Measurements from ENCODE around the gene BCL2L13.
"Not testable (repeated sequence)": the region's sequence is repeated elsewhere in the genome, so short reads cannot be mapped to it uniquely, and the experiment has no call there.

Gene BCL2L13

DNA sequence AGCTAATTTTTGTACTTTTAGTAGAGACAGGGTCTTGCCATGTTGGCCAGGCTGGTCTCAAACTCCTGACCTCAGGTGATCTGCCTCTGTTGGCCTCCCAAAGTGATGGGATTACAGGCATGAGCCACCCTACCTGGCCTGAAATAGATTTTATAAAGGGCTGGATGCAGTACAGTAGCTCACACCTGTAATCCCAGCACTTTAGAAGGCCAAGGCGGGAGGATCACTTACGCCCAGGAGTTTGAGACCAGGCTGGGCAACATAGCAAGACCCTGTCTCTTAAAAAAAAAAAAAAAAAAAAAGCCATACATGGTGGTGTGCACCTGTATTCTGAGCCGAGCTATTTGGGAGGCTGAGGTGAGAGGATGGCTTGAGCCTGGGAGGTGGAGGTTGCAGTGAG lies 59.7 kb downstream of the BCL2L13 start:
- not testable (repeated sequence) for DNase-seq

DNA sequence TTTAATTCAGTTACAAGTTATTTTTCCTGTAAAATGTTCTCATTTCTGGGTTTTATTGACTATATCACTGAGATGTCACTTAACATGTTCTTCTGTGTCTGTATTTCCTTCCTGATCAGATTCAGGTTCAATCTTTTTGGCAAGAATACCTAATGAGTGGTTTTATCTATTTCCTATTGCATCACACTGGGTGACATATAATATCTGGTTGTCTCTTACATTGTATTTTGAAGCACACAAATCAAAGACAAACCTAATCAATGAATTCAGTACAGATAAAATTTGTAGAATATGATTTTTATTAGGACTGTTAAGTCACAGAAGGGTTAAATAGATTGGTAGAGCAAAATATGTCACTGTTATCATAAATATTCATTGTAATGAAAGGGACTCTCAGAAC lies 60.4 kb downstream of the BCL2L13 start:
- no peak for DNase-seq

DNA sequence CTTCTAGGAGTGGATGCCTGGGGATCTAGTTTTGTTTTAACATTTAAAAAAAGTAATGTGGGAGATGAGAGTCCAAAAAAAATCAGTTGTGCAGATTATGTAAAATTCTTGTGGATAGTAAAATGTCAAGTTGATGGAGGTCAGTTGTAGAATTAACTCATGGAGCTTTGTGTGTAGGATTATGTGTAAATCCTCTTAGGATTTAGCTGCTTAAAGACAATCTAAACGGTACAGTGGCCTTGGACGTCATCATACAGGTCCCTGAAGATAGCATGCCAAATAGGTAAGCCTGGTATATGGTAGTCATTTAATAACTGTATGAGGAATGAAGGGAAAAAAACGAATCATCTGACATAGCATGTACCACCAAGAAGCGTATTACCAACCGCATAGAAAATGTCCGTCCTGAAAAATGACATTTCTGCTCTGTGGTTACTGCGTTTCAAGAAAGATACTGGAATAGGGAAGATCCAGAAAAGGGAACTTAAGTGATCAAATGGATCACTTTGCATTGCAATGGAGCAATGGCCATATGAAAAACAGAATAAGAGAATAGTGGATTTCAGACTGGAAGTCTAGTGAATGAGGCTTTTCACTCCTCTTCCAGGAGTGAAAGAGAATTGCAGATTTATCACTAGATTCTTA lies 61.3 kb downstream of the BCL2L13 start:
- no peak for DNase-seq

DNA sequence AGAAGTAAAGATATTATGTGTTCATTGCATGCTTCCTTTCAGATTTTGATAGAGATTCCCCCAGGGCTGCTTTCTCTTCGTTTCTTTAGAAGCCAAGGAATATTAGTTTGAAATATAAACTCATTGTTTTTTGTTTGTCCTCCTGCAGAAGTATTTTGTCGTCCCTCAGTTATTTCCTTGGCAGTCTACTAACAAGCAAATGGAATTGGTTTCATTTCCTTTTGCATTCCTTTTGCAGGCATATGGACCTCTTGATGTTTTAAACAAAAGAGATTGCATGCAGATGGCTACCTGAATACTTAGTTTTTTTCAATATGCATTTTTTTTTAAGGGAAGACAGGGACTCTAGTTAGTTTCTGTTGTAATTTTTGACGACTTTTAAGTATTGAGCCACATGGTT lies 62.2 kb downstream of the BCL2L13 start:
- no peak for DNase-seq

DNA sequence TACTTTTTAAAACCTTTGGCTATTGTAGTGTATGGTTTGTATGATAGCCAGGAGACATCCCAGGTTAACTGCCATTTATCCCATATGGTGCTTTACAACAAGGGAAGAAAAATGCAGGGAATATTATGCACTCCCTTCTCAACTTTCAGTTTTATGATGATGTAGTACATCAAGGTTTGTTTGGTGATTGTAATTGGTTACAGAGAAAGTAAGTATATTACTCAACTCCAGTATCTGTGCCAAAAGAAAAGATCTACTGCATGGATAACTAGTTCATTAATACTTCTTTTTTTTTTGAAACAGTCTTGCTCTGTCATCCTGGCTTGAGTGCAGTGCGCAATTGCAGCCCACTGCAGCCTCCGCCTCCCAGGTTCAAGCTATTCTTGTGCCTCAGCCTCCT lies 65.3 kb downstream of the BCL2L13 start:
- no peak for DNase-seq

DNA sequence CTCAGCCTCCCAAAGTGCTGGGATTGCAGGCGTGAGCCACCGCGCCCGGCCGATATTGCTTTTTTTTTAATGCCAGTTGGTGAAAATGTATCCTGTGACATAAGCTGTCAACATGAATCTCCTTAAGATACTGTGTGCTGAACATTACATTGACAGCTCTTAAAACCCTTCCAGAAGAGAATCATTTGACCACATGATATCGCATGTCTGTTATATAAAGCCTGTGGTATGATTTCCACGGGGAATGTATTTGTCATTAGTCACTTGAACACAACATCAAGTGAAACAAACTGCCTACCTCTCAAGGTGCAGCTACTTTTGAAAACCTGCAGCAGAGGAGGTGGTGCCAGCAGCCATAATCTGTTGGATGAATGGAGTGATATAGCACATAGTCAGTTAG lies 67.0 kb downstream of the BCL2L13 start:
- no peak for DNase-seq

DNA sequence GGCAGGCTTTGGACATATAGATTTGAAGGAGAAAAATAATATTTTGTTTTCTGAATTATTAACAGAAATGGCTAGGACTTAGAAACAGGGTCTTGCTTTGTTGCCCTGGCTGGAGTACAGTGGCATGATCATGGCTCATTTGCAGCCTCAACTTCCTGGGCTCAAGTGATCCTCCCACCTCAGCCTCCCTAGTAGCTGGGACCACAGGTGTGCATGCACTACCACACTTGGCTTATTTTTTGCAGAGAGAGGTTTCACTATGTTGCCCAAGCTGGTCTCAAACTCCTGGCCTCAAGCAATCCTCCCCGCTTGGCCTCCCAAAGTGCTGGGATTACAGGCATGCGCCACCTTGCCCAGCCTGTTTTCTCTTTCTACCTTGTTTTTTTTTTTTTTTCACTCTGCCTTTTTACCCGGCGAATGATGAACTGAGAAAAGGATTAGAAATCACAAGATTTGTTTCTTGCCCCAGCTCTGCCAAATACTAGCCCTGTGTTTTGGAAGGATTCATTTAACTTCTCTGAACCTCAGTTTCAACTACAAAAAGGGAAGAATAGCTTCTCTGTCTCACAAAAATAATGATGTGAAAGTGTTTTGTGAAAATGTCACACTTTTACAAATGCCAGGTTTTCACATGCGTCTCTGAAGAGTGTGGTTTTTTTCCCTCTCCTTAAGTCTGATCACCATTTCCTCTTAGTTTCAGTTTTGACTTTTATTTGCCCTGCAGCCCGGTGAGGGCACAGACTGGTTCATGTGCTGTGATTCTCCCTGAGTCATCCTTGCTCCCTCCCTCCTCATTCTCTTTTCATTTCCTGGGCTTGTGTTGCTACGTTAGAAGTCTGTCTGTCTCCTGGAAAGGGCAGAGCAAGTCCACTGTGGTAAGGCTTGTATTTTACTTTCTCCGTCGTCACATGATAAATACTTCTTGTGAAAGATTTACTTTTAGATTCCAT lies 67.7 kb downstream of the BCL2L13 start:
- DNase-seq = no peak

DNA sequence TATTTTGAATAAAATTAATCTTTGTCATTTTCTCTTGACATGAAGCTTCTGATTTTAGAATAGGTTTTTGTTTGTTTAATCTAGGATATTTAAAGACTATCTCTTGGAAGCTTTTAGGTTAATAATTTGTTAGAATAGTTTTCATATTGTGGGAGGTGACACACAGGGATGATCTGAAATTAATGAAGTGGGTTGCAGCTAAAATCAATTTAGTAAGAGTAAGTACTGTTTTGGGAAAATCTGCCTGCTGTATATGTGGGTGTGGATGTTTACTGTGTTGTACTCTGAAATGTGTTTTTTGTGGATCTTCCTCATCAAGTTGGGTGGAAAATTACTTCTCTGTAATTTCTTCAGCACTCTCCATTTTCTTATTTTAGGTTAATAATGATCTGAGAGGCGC lies 68.4 kb downstream of the BCL2L13 start:
- no peak for DNase-seq

DNA sequence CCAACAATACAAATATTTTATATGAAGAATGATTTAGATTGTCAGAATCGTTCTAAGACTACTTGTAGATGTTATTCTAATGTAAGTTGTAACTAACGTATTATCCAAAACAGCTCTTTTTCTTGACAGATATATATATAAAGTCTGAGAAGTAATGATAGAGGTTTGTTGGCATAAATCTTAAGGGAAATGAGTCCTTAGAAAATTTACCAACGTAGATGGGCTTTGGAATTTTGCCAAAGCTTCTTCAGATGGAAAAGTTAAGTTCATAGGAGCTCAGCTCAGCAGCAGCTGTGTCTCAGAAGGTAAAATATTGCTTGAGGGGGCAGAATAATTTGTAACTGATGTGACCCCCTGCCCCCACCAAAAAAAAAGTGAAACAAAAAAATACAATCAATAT lies 69.0 kb downstream of the BCL2L13 start:
- DNase-seq = no peak

DNA sequence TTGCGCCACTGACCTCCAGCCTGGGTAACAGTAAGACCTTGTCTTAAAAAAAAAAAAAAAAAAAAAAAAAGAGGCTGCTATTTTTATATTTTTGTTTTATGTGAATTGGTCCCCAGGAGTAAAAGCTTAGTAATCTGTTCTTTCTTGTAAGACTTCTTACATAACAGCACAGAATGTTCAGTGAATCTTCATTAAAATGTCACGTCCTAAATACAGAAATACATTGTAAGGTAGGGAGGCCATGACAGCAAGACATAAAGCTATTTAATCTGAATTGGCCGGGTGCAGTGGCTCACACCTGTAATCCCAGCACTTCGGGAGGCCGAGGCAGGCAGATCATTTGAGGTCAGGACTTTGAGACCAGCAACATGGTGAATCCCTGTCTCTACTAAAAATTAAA lies 71.5 kb downstream of the BCL2L13 start:
- no peak for DNase-seq

DNA sequence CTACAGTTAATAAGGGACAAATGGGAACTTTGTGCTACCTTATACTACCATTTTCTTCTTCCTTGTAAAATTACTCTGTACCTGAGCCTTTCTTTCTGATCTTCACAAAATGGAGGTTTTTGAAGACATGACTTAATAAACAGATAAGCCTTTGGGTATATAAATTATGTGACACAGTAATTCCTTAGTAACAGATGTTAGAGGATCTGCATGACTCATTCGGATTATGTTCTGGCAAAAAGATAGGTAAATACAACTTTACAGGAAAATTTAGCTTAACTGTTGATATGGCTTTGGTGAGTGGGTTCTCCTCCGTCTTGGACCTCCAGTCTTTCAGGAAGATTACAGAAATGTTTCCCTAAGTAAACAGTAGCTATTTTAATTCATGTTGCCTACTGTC lies 73.9 kb downstream of the BCL2L13 start:
- no peak for DNase-seq

DNA sequence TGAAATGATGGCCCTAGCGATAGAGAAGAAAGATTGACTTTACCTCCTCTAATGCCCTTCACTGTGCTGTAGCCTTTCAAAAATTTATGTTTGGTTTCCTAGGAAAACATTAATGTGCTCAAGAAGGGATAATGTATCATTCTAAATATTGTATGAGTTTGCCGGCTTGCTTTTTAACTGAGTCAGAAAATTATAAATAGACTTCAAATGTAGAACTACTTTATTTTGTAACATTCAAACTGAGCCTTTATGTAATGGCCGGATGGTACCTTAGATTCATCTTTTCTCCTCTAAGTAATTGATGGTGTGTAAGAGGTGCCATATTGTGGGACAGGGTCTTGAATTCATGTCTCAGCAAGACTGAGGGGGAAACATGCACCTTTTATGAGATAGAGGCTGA lies 78.0 kb downstream of the BCL2L13 start:
- DNase-seq = no peak

DNA sequence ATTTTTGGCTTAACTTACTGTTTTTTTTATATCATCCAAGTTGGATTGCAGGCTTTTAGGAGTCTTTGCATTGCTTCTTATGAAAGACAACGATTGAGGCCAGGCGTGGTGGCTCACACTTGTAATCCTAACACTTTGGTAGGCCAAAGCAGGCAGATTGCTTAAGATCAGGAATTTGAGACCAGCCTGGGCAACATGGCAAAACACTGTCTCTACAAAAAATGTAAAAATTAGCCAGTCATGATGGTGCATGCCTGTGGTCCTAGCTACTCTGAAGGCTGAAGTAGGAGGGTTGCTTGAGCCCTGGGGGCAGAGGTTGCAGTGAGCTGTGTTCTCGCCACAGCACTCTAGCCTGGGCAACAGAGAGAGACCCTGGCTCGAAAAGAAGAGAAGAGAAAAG lies 79.2 kb downstream of the BCL2L13 start:
- no peak for DNase-seq

DNA sequence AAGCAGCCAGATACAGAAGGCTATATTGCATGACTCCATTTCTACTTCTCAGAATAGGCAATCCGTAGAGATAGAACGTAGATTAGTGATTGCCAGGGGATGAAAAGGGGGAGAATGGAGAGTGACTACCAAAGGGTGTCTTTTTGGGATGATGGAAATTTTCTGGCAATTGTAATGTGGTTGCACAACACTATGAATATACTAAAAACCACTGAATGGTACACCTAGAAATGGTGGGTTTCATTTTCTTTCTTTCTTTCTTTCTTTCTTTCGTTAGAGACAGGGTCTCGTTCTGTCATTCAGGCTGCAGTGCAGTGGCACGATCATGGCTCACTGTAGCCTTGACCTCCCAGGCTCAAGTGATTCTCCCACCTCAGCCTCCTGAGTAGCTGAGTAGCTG lies 81.4 kb downstream of the BCL2L13 start:
- no peak for DNase-seq

DNA sequence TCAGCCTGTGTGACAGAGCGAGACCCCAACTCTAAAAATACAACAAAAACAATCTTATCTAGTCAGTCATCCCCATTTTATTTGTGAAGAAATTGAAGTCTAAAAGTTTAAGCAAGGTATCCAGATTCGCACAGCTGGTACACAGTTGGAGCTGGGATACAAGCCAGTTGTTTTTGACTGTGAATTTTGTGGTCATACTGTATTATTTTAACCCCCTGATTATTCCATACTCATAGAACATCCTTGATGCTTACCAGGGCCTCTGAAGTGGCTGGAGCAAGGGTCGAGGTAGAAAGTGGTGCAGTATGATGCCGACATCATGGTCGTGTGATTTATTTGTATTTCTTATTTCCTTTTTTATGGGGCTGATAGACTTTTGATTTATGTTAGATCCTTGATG lies 85.7 kb downstream of the BCL2L13 start:
- no peak for DNase-seq

DNA sequence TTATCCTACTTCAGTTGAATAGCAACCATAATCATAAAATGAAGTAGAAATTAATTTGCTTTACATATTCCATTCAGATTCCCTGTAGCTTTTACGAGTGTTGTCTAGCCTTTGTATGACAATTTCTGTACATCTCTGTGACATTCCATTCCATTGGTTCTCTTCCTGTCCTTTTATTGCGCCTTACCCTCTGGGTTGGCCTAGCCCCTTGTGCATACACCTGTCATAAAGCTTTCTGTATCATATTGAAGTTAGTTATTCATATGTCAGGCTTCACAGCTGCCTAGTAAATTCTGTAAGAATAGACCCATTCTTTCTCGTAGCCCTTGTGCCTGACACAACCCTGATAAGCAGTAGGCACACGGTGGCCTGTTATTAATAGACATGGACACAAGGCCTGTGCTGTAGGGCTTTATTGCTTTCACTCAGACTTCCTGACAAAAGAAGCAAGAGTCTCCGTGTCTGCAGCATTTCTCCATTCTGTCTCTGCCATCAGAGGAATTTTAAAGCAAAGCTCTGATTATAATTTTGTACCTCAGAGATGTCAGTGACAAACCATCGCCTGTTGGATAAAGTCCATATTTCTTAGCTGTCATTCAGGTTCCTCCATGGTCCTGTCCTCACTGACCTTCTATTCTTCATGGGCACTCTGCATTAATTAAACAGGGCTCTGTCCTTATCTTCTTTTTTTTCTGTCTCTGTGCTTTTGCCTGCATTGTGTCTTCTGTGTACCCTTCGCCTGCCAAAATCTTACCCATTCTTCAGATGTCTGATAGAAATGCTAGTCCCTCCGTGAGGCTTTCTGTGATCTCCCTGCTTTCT lies 86.3 kb downstream of the BCL2L13 start:
- DNase-seq = no peak

DNA sequence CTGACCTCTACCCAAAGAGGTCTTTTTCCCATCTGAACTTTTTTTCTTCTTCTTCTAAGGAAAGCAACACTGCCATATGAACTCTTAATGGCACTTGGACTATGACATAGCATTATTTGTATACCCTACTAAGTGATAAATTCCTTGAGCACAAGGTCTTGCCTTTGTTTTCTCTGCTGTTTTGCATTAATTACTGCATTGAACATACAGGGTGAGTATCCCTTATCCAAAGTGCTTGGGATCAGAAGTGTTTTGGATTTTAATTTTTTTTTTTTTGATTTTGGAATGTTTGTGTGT lies 86.9 kb downstream of the BCL2L13 start:
- no peak for DNase-seq

DNA sequence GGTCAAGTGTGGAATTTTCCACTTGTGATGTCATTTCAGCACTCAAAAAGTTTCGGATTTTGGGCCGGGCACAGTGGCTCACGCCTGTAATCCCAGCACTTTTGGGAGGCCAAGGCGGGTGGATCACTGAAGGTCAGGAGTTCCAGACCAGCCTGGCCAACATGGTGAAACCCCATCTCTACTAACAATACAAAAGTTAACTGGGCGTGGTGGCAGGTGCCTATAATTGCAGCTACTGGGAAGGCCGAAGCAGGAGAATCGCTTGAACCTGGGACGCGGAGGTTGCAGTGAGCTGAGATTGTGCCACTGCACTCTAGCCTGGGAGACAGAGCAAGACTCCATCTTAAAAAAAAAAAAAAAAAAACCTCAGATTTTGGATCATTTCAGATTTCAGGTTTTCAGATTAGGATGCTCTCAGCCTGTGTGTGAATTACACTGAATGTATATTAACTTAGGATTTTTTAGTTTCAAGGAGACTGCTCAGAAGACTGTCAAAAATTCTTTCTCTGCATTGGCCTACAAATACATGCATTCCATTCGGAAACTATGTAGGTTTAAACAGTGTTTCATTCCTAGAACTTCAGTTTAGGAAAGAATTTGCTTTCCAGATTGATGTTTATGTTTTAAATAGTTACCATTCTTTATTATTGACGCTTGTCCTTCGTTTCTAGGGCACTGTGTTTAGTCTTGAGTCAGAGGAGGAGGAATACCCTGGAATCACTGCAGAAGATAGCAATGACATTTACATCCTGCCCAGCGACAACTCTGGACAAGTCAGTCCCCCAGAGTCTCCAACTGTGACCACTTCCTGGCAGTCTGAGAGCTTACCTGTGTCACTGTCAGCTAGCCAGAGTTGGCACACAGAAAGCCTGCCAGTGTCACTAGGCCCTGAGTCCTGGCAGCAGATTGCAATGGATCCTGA lies 87.7 kb downstream of the BCL2L13 start:
- DNase-seq = no peak

DNA sequence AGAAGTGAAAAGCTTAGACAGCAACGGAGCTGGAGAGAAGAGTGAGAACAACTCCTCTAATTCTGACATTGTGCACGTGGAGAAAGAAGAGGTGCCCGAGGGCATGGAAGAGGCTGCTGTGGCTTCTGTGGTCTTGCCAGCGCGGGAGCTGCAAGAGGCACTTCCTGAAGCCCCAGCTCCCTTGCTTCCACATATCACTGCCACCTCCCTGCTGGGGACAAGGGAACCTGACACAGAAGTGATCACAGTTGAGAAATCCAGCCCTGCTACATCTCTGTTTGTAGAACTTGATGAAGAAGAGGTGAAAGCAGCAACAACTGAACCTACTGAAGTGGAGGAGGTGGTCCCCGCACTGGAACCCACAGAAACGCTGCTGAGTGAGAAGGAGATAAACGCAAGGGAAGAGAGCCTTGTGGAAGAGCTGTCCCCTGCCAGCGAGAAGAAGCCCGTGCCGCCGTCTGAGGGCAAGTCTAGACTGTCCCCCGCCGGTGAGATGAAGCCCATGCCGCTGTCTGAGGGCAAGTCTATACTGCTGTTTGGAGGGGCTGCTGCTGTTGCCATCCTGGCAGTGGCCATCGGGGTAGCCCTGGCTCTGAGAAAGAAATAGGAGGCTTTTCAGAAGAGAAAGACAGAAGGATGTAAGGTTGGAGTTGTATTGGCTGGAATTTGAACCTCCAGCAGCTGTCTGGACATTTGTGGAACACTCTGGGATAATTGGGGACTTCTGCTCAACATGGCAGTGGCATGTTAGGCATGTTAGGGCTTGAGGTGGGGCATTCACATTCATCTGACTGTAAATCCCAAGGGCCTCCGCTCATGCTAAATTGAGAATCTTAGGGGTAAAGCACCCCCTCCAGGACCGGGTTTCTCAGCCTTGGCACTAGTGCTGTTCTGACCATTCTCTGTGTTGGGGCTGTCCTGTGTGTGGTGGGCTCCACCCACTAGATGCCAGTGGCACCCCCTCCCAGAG lies 88.7 kb downstream of the BCL2L13 start:
- no peak for DNase-seq

DNA sequence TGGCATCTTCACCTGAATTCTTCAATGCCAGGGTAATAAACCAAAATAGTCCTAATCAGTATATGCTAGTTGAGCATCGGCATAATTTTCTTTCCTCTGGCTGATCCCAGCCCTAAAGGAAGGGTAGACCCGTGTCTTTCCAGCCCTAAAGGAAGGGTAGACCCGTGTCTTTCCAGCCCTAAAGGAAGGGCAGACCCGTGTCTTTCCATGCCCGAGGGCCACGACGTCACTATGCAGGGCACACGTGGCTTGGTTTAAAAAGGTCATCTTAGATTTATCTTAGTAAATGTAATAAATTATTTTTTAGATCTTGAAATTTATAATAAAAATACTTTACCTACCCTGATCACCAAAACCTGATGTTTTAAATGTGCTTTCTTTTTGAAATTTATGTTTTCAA lies 90.2 kb downstream of the BCL2L13 start:
- no peak for DNase-seq

DNA sequence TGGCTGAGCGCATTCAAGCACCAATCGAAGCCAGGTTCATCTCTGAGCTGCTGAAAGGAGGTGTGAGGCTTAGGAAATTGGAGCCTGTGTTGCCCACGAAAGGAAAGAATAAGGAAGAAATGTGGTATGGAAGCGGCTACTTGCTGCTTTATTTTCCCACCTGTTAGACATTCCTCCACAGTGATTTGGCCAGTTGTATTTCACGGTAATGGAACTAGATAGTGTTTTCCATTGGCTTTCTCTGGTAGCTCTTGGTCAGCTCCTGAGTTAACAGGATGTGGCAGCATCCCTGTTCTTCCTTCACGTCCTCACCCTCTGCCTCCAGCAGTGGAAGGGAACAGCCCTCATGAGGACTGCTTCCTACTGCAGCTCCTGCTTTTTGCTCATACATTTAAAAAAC lies 91.0 kb downstream of the BCL2L13 start:
- DNase-seq = no peak
